ENCODE measurements around the gene B3GALT6. TPM values are rescaled to one million over a fixed set of nuclear protein-coding genes. Genes with fewer than 3 reads are reported as not detected.

Gene B3GALT6
- polyA plus RNA-seq, 3 donors, result 20.9 to 22.5 (median 21.3) TPM

Other genes with a start within 250 kb of the B3GALT6 start
- gene HES4, start 232.1 kb upstream of the B3GALT6 start, polyA plus RNA-seq (ENCODE audit: insufficient read length in 3 of 3), result 10 to 100 TPM; 17.3 to 50.1 (median 39.7) TPM
- 10 to 100 TPM in 2 of 3 donors, 1 to 10 TPM in 1; 9.0 to 21.7 (median 15.5) TPM for gene ISG15, start 218.7 kb upstream of the B3GALT6 start, polyA plus RNA-seq (ENCODE audit: insufficient read length in 3 of 3)
- gene AGRN, start 212.1 kb upstream of the B3GALT6 start, polyA plus RNA-seq (ENCODE audit: insufficient read length in 3 of 3), result 100 to 1,000 TPM; 188 to 295 (median 282) TPM
- gene RNF223, start 157.9 kb upstream of the B3GALT6 start, polyA plus RNA-seq (ENCODE audit: insufficient read length in 3 of 3), result under 1 TPM; 0.30 to 0.82 (median 0.39) TPM
- gene C1orf159, start 116.1 kb upstream of the B3GALT6 start, polyA plus RNA-seq (ENCODE audit: insufficient read length in 3 of 3), result 10 to 100 TPM in 2 of 3 donors, 1 to 10 TPM in 1; 6.4 to 20.1 (median 14.1) TPM
- under 1 TPM; 0.30 to 0.88 (median 0.50) TPM for gene TTLL10, start 58.4 kb upstream of the B3GALT6 start, polyA plus RNA-seq (ENCODE audit: insufficient read length in 3 of 3)
- gene TNFRSF18, start 25.6 kb upstream of the B3GALT6 start, polyA plus RNA-seq (ENCODE audit: insufficient read length in 3 of 3), result under 1 TPM; 0.20 to 0.80 (median 0.43) TPM
- gene TNFRSF4, start 18.1 kb upstream of the B3GALT6 start, polyA plus RNA-seq (ENCODE audit: insufficient read length in 3 of 3), result 1 to 10 TPM; 1.1 to 3.0 (median 2.4) TPM
- 100 to 1,000 TPM; 106 to 141 (median 132) TPM for gene SDF4, start 236 bp upstream of the B3GALT6 start, polyA plus RNA-seq (ENCODE audit: insufficient read length in 3 of 3)
- gene C1QTNF12, start 14.5 kb downstream of the B3GALT6 start, polyA plus RNA-seq (ENCODE audit: insufficient read length in 3 of 3), result 10 to 100 TPM in 2 of 3 donors, 1 to 10 TPM in 1; 7.5 to 17.4 (median 12.2) TPM
- gene UBE2J2, start 41.6 kb downstream of the B3GALT6 start, polyA plus RNA-seq (ENCODE audit: insufficient read length in 3 of 3), result 10 to 100 TPM; 44.5 to 58.5 (median 53.4) TPM
- gene SCNN1D, start 48.2 kb downstream of the B3GALT6 start, polyA plus RNA-seq (ENCODE audit: insufficient read length in 3 of 3), result 10 to 100 TPM in 1 of 3 donors, 1 to 10 TPM in 2; 3.9 to 10.5 (median 5.8) TPM
- 10 to 100 TPM; 22.4 to 39.1 (median 38.3) TPM for gene ACAP3, start 75.7 kb downstream of the B3GALT6 start, polyA plus RNA-seq (ENCODE audit: insufficient read length in 3 of 3)
- gene PUSL1, start 76.4 kb downstream of the B3GALT6 start, polyA plus RNA-seq (ENCODE audit: insufficient read length in 3 of 3), result 10 to 100 TPM in 2 of 3 donors, 1 to 10 TPM in 1; 4.5 to 10.4 (median 10.0) TPM
- 100 to 1,000 TPM; 107 to 159 (median 117) TPM for gene INTS11, start 92.4 kb downstream of the B3GALT6 start, polyA plus RNA-seq (ENCODE audit: insufficient read length in 3 of 3)
- 10 to 100 TPM; 10.0 to 18.0 (median 16.0) TPM for gene CPTP, start 92.6 kb downstream of the B3GALT6 start, polyA plus RNA-seq (ENCODE audit: insufficient read length in 3 of 3)
- under 1 TPM; 0.31 to 0.52 (median 0.47) TPM for gene TAS1R3, start 99.0 kb downstream of the B3GALT6 start, polyA plus RNA-seq (ENCODE audit: insufficient read length in 3 of 3)
- gene DVL1, start 117.2 kb downstream of the B3GALT6 start, polyA plus RNA-seq (ENCODE audit: insufficient read length in 3 of 3), result 10 to 100 TPM; 23.6 to 45.9 (median 42.6) TPM
- gene MXRA8, start 126.3 kb downstream of the B3GALT6 start, polyA plus RNA-seq (ENCODE audit: insufficient read length in 3 of 3), result 100 to 1,000 TPM; 145 to 202 (median 196) TPM
- gene AURKAIP1, start 143.0 kb downstream of the B3GALT6 start, polyA plus RNA-seq (ENCODE audit: insufficient read length in 3 of 3), result 10 to 100 TPM; 52.0 to 89.3 (median 86.3) TPM
- gene CCNL2, start 167.1 kb downstream of the B3GALT6 start, polyA plus RNA-seq (ENCODE audit: insufficient read length in 3 of 3), result 100 to 1,000 TPM; 241 to 386 (median 255) TPM
- gene MRPL20, start 175.1 kb downstream of the B3GALT6 start, polyA plus RNA-seq (ENCODE audit: insufficient read length in 3 of 3), result 100 to 1,000 TPM; 115 to 120 (median 120) TPM
- gene ANKRD65, start 189.0 kb downstream of the B3GALT6 start, polyA plus RNA-seq (ENCODE audit: insufficient read length in 3 of 3), result 10 to 100 TPM in 2 of 3 donors, 1 to 10 TPM in 1; 8.3 to 14.7 (median 10.6) TPM
- 10 to 100 TPM; 31.6 to 74.6 (median 62.4) TPM for gene VWA1, start 203.5 kb downstream of the B3GALT6 start, polyA plus RNA-seq (ENCODE audit: insufficient read length in 3 of 3)
- gene ATAD3C, start 217.5 kb downstream of the B3GALT6 start, polyA plus RNA-seq (ENCODE audit: insufficient read length in 3 of 3), result 1 to 10 TPM; 2.2 to 5.5 (median 2.9) TPM
- gene ATAD3B, start 239.5 kb downstream of the B3GALT6 start, polyA plus RNA-seq (ENCODE audit: insufficient read length in 3 of 3), result 10 to 100 TPM; 11.6 to 28.5 (median 15.1) TPM

All from renal cortex interstitium (tissue), 3 donors.